Neutrophil (primary cell): ENCODE measurements around the gene UEVLD.

Experiments used
- H3K27ac ChIP-seq: fragments of 200-600 bp; sonication (generic); 2 replicates; pipeline ENCODE4 v1.5.1; 2016; ENCODE audit warnings: mild to moderate bottlenecking, moderate library complexity
- H3K27me3 ChIP-seq: fragments of 200-600 bp; sonication (generic); 2 replicates; pipeline ENCODE4 v1.6.0; 2016; ENCODE audit warnings: mild to moderate bottlenecking
- H3K36me3 ChIP-seq: fragments of 200-600 bp; sonication (generic); 2 replicates; pipeline ENCODE4 v1.5.1; 2017
- H3K4me1 ChIP-seq, 2 experiments: fragments of 200-600 bp in 1 of 2; sonication (generic) in 1 of 2; 1 replicate in 1 of 2; 2 replicates in 1 of 2; pipeline versions ENCODE4 v1.5.1 to v1.6.1; 2013 to 2016; ENCODE audit warnings: low read depth in 1 of 2, low read length in 1 of 2, mild to moderate bottlenecking in 1 of 2, moderate library complexity in 1 of 2; ENCODE audit not compliant: control insufficient read depth in 1 of 2, insufficient read depth in 1 of 2
- H3K4me3 ChIP-seq, 2 experiments: fragments of 200-600 bp in 1 of 2; sonication (generic) in 1 of 2; 1 replicate in 1 of 2; 2 replicates in 1 of 2; pipeline ENCODE4 v1.5.1; 2013 to 2016; ENCODE audit warnings: low read depth in 1 of 2, low read length in 1 of 2, mild to moderate bottlenecking in 1 of 2, moderate library complexity in 1 of 2
- H3K9me3 ChIP-seq: fragments of 200-600 bp; sonication (generic); 2 replicates; pipeline ENCODE4 v1.5.1; 2016
- TF ChIP-seq, protein P1 (sequence below): fragments of 200-600 bp; sonication (generic); IDR thresholded peaks from 2 replicates; pipeline ENCODE4 v1.5.1; 2016; ENCODE audit warnings: antibody characterized with exemption

The UEVLD gene

DNA sequence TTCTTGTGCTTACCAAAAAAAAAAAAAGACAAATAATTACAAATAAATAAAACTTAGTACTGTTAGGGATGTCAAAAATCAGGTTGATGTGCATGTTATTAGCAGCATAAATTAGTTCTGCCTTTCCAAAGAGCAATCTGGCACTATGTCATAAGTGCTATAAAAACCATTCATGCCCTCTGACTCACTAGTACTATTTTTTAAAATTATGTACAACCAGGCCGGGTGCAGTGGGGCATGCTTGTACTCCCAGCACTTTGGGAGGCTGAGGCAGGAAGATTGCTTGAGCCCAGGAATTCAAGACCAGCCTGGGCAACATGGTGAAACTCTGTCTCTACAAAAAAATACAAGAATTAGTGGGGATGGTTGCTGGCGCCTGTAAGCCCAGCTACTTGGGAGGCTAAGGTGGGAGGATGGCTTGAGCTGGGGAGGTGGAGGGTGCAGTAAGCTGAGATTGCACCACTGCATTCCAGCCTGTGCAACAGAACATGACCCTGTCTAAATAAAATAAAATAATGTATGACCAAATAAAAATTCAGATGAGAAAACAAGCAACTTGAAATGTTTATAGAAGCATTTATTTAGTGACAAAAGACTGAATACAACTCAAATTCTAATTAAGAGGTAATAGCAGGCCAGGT is 25.3 kb downstream of the UEVLD start:
- TF ChIP-seq, protein P1, sequence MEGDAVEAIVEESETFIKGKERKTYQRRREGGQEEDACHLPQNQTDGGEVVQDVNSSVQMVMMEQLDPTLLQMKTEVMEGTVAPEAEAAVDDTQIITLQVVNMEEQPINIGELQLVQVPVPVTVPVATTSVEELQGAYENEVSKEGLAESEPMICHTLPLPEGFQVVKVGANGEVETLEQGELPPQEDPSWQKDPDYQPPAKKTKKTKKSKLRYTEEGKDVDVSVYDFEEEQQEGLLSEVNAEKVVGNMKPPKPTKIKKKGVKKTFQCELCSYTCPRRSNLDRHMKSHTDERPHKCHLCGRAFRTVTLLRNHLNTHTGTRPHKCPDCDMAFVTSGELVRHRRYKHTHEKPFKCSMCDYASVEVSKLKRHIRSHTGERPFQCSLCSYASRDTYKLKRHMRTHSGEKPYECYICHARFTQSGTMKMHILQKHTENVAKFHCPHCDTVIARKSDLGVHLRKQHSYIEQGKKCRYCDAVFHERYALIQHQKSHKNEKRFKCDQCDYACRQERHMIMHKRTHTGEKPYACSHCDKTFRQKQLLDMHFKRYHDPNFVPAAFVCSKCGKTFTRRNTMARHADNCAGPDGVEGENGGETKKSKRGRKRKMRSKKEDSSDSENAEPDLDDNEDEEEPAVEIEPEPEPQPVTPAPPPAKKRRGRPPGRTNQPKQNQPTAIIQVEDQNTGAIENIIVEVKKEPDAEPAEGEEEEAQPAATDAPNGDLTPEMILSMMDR = no peak
- H3K4me3 ChIP-seq = no peak overlapping the region
- H3K36me3 ChIP-seq = peaks cover 75% of the 10 kb centered on the region
- no peaks in the 10 kb centered on the region for H3K27me3 ChIP-seq
- H3K4me1 ChIP-seq = peaks cover 0 to 7% of the 10 kb centered on the region in 2 experiments
- H3K27ac ChIP-seq = no peak overlapping the region
- no peaks in the 10 kb centered on the region for H3K9me3 ChIP-seq

DNA sequence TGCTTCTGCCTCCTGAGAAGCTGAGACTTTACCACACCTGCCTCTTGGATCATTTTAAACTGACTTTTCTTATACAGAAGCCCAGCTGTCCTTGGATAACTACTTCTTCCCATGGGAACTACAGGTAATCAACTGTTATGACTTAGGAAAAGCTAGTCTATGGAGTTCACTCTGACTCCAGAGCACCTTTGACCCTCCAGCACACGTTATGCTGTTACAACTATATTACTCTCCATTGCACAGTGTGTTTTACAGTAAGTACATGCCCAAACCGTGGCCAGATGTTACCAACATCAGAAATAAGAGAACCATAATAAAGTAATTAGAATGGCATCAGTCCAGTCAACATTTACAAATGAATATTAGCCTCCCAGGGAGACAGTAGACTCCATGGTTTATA is 40.5 kb downstream of the UEVLD start:
- Histone ChIP-seq H3K9me3 (no peaks in the 10 kb centered on the region), H3K4me1 (no peaks in the 10 kb centered on the region), H3K36me3 (peaks cover 87% of the 10 kb centered on the region), H3K4me3 (no peak overlapping the region), H3K27ac (no peak overlapping the region), H3K27me3 (no peaks in the 10 kb centered on the region)
- TF ChIP-seq, protein P1 = no peak

DNA sequence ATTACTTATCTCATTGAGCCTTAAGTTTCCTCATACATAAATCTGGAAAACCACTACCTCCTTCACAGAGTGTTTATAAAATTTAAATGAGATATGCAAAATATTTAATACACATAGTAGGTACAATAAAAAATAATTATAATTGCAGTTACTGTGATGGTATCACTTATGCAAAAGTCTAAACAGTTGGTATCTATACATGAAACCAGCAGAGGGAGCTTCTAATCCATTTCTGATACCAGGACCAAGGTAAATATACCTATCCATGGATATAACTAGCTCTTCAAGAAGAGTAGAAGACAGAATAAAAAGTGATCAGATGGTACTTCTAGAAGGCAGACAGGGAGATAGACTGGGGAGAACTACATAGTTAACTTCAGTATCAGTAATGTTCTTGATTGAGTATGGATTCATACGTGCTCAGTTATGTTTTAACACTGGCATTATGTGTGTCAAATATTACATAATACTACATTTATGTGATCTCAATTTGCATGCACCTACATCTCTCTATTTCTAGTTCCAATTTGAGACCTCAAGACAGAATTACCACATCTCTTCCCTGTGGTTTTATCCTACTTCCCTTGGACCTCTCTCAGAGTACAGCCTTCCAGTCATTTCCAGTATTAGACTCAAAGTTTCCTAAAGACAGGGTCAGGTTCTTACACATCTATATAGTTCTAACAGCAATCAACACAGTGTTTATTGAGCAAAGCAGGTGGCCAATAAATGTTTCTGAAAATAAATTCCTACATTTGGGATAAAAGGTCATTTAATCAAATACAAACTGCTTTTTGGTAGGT is 48.1 kb downstream of the UEVLD start:
- Histone ChIP-seq H3K9me3 (no peaks in the 10 kb centered on the region), H3K36me3 (peaks cover 71% of the 10 kb centered on the region)
- TF ChIP-seq, protein P1 = no peak

DNA sequence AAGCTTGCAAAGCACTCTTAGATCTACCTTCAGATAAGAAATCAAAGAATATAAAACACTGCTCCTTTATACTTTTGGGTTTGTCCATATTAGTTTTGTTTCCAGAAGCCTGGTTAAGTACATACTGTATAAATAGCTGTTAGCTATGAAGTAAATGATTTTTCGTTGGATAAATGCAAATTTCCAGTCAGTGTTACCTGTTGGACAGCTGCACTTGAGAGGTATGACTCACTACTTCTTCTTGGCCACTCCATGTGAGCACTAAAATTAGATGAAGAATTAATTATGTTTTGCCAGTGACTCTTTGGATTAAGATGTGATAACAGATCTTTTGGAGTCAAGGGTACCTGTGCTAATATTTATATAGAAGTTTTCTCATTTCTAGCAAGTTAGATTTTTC is 52.3 kb downstream of the UEVLD start:
- Histone ChIP-seq H3K4me3 (no peak overlapping the region), H3K27me3 (no peaks in the 10 kb centered on the region), H3K27ac (no peak overlapping the region), H3K9me3 (no peaks in the 10 kb centered on the region), H3K36me3 (peaks cover 55% of the 10 kb centered on the region), H3K4me1 (no peaks in the 10 kb centered on the region)
- TF ChIP-seq, protein P1 = no peak

More for the DNA sequence above, 48.1 kb downstream of the UEVLD start:
- H3K27me3 ChIP-seq = no peaks in the 10 kb centered on the region
- H3K4me1 ChIP-seq = no peaks in the 10 kb centered on the region
- H3K4me3 ChIP-seq = no peak overlapping the region
- no peak overlapping the region for H3K27ac ChIP-seq

DNA sequence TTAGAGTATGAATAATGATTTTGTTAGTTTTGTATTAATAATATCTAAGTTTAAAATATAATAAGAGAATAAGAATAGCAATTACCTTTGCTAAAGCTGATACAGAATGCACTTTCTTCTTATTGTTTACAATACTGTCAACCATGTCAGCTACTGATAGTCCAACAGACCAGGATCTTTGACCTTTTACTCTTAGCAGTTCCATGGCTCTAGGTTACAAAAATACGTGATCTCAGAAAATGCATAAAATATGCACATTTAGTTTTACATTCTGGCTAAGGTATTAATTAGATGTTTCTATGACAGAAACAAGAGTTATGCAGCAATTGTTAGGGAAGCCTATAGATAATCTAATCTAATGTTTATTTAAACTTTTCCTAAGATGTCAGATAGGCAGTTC is 54.3 kb downstream of the UEVLD start:
- no peaks in the 10 kb centered on the region for H3K4me1 ChIP-seq
- TF ChIP-seq, protein P1 = no peak
- H3K36me3 ChIP-seq = peaks cover 53% of the 10 kb centered on the region
- H3K27ac ChIP-seq = no peak overlapping the region
- H3K9me3 ChIP-seq = no peaks in the 10 kb centered on the region
- no peaks in the 10 kb centered on the region for H3K27me3 ChIP-seq
- no peak overlapping the region for H3K4me3 ChIP-seq
